Daoy (cell line): ENCODE measurements around the gene NELFCD. TPM values are rescaled to one million over a fixed set of nuclear protein-coding genes. Genes with fewer than 3 reads are reported as not detected.
A peak's percentile ranks its signal among the peaks of the same experiment; 100 is the strongest.
"Not testable (repeated sequence)": the region's sequence is repeated elsewhere in the genome, so short reads cannot be mapped to it uniquely, and the experiment has no call there.

Experiments
- DNase-seq: peaks from one replicate; pipeline ENCODE4 v3.0.0-alpha.2; 2015; ENCODE audit warnings: low read depth
- total RNA-seq: library from RNA; depleted of rRNA; stranded (reverse); fragments of >200 nt; shearing (Covaris generic); gene quantifications from 2 replicates; pipeline ENCODE4 v1.2.3, GENCODE V29; 2014

The NELFCD gene
- total RNA-seq, 1 experiment from 2014 or later, result 40.3 TPM

DNA sequence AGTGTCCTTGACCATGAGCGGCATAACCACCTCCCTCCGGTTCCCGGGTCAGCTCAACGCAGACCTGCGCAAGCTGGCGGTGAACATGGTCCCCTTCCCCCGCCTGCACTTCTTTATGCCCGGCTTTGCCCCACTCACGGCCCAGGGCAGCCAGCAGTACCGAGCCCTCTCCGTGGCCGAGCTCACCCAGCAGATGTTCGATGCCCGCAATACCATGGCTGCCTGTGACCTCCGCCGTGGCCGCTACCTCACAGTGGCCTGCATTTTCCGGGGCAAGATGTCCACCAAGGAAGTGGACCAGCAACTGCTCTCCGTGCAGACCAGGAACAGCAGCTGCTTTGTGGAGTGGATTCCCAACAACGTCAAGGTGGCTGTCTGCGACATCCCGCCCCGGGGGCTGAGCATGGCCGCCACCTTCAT lies 43.1 kb downstream of the NELFCD start:
- no peak for DNase-seq

DNA sequence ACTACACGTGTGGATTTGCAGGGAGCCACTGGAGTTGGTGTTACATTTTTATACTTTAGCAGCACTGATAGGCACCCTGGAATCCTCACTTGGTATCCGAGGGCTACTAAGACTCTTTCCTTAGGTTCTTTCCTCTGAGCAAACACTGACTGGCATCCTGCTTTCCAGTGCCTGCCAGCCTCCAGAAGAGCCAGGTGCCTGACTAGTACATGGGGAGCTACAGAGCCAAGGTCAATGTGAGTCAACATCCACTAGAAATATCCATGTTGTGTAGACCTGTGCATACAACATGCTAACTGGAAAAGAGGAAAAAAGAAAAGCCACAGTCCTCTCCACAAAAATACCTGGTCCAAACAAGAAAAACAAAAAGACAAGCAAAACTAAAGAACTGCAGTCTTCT lies 44.0 kb downstream of the NELFCD start:
- DNase-seq, result no peak

DNA sequence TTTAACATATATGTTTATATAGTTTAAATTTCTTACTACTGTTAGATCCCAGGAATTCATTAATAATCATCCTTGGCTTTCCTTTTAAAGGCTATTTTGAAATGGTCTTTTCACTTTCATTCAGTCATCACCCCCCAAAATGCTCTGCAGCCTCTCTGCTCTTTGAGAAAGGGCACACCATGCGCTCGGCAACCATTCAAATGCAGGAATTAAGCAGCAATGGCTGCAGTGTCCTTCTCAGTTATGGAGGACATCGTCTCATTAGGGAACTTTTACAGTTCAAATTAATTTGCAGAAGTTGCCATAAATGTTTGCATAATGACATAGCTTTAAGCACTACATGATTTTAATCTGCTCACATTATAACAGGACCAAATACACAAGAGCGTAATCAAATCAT lies 44.5 kb downstream of the NELFCD start:
- no peak for DNase-seq

DNA sequence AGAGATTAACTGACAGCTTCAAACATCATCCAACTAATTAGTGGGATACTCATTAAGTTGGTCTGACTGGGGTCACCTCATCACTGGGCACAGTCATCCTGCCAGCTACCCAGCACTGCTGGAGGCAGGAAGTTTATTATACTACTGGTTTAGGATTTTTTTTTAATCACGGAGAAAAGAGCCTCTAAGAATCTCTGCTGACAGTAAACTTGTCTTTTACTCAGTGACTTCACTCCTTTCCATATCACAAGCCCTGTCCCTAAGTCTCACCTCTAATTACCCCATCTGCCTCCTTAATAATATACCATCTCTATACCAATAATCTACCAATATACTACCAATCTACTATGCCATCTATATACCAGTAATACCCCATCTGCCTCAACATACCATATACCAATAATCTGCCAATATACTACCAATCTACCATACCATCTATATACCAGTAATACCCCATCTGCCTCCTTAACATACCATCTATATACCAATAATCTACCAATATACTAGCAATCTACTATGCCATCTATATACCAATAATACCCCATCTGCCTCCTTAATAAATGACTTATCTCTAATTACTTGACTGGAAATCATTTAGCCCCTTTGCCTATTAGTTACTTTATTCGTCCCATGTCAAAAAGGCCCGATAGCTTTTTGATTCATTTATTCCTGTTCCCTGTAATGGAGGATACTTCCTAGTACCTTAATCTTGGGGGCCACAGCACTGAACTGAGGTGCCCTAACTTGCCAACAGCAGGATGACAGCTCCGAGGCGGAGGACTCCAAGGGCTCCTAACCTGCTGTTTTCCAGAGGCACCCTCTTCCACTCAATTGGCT lies 46.1 kb downstream of the NELFCD start:
- DNase-seq, result no peak

DNA sequence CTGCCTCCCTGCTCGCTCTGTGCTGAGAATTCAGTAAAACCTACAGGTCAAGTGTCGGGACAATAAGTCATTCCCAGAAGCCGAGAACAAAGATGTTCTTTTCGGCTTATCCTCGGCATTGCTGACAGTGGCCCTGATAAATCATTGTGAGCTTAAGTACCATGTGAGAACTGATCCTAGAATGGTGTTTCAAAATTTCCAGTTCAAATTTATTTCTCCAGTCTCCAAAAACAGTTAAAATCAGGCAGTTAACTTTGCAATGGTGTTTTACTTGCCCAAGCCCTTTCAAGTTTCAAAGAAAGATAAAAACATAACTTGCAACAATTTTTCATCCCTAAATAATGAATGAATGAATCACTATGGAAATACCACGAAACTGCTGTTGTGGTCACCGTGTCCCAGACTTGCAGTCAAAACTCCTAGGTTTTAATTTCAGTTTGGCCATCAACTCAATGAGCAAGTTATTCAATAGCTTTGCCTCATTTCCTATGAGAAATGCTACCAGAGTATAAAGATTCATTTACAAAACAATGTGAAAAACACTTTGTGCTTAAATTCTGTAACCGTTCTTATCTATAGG lies 46.8 kb downstream of the NELFCD start:
- DNase-seq, result peak; percentile 70

DNA sequence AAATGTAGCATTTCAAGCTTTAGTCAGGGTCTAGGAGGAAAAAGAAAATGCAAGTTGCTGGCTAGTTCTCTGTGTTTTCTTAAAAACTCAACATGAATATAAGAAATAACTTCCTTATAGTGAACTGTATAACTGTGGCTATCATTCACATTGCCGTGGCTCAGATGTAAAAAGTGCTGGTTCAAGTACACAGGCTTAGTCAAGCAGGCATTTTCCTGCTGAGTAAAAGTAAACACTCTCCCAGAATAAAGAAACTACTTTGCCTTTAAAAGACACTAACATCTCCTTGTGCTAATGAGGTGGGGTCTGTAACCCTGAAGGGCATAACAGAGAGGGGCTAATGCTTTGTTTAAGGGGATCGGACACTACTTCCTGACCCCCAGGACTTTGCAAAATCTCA lies 47.8 kb downstream of the NELFCD start:
- DNase-seq, result no peak

DNA sequence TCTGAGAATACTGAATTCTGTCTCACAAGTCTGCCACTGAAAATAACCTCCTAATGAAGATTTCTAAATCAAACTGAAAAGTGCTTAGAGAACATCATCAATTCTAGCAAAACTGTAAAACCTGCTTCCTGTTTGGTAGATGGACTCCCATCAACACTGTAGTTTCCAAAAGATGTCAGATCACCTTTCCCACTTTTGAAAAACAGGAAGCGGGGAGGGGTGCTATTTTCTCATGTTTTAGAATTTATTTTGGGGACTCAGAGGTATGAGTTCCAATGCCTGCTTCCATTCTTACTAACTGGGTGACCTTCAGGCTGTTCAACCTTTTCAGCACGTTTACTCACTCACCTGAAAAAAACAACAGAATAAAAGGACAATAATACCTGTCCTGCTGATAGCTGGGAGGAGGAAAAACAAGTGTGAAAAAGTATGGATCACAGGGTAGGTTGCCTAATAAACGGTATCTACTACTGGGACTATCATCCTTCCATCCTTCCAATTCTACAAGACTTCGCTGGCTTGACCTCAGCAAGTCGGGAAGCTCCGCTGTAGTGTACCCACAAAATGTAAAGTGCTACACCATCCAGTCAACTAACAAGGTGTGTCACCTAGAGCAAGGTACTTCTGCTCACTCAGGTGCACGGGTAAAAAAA lies 50.0 kb downstream of the NELFCD start:
- no peak for DNase-seq

DNA sequence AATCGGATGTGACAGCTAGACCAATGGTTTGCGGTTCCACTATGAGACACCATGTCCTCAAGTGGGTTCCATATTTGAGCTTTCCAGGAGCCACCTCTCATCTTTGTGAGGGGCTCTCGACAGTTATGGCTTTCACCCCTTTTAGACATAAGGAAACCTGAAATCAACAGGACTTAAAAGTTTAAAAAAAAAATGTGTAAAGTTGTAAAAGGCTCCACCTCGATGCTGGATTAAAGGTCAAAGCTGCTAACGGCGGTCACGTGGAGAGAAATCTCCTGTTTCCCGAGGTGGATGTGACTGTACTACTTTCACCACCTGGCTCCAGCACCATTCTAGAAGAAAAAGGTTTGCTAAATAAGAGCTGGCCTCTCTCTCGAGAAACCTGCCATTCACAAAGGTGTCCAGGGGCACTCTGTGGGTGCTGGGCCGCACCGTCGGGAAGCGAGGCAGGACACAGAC lies 50.5 kb downstream of the NELFCD start:
- DNase-seq, result no peak

DNA sequence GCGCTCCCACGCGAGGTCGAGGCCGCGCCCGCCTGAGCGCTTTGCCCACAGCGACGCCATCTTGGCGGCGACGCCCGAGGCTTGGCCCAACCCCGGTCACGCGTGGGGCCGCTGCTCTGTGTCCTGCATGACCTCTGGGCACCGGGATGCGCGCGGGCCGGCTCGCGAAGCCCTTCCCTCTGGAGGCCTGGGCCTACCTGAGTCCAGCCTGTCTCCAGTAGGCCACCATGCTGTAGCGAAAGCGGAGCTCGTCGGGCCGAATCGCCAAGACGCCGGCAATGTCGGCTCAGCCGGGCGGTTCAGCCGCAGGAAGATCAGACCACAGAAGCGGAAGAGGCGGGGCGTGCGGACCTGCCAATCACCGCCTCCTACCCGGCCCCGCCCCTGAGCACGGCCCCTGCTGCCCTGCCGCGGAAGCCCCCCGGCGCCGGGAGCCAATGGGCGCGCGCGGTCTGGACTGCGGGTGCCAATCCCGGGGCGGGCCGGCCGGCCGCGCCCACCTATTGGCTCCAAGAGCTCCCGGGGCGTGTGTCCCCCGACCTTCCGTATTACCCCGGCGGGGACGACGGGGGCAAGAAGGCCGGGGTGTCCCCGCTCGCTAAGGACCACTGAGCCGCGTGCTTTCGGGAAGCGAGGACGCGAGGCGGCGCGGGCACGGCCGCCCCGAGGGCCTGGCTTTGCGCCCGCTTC lies 51.1 kb downstream of the NELFCD start, which contains the start of gene ATP5F1E:
ATP5F1E (minus strand) TSS at position 313 of the 690 bp plus-strand sequence; CDS start at position 229, 84 bp downstream.
- peak; percentile 97 for DNase-seq

DNA sequence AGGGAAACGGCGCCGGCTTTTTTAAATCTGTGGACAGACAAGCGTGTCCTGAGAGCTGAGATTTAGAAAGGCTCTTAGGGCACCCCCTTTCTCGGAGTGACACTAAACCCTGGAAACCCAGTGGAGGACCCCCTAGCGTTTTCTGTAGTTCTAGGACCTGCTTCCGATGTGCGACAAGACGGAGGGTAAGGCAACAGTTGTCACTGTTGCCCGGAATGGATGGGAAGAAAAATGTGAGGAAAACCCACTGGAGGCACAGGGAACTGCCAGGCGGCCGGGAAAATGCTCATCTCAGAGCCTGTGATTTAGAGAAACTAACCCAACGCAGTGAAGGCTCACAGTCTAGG lies 51.6 kb downstream of the NELFCD start:
- DNase-seq, result peak; percentile 38

DNA sequence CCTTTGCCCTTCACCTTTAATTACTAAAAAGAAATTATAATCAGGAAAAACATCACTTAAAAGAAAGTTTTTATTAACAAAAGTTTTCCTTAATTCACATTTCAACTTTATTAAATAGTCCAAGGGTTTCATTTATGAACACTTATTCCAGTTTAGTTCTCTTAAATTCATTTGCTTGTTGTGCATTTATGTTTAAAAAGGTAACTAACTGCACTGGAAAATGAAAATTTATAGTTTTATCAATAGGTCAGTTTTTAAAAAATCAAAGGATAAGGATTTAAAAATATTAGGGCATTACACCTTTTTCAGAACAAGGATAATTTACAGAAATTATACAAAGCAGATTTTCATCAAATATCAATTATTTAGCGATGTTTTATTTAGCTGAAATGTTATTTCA lies 52.0 kb downstream of the NELFCD start:
- DNase-seq, result no peak

DNA sequence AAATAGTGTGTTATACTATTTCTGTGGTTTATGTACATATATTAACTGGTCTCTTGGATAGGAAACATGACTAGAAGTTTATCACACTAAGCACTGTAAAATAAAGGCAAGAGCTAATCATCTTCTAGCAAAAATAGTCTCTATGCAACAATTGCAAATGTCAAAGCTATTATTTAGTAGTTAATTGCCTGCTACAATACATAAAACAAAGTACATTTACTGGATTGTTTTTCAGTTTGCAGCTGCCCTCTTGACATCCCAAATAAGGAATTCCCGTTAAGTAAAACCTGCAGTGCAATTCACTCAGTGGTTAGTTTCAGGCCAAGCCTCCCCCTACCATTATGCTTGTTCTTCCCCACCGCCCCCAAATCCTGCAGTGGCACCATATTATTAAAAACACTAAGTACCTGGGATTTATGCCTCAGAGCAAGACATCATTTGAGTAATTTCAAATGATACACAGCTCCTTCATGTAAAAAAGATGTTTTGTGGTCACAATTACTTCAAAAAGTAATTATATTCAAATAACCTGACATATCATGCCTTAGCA lies 52.6 kb downstream of the NELFCD start:
- no peak for DNase-seq

DNA sequence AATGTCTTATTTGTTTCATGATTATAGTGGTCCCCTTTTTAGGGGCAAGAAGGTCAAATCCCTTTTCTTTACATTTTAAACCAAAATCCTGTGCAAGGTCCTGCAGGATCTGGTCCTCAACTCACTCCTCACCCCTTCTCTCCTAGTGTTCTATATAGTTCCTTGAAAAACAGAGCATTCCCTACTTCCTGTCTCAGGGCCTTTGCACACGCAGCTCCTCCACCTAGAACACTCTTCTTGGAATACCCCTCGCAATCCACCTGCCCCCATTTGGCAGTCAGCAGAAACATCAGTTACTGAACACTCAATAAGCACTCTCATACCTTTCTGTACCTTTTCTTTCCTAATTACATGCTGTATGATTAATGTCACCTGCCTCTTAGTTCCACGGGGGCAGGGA lies 54.3 kb downstream of the NELFCD start:
- no peak for DNase-seq

DNA sequence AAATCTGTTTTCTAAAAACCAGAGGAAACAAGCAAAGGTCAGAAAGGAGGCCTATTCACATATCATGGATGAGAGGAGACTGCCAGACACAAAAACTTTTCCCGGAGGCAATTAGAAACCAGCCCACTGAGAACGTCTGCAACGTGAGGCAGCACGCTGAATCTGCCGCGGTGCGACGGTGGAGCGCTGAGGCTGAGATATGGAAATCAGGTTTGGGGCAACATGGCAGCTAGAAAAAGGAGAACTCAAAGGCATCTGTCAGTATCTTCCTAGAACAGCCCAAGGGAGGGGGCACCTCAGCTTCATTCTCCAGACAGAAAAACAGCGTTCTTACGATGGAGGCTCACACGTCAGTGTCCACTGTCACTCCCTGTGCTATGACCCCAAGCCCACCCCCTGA lies 56.3 kb downstream of the NELFCD start:
- DNase-seq, result no peak

DNA sequence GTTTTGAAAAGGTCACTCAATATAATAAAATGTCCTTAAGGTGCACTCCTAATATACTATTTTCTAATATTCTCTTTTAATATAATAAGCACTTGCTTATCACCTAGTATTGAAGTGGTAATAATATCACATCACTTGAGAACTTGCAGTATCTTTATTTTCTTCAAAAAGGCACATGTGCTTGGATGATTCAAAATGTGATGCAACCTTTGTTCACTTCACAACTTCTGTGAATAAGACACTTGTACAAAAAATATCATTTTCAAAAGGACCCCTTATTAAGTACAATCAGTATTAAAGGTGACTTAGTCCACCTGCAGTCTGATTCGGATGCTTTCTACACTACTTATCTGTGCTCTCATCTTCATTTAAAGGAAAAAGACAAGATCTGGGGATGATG lies 58.2 kb downstream of the NELFCD start:
- DNase-seq, result no peak

DNA sequence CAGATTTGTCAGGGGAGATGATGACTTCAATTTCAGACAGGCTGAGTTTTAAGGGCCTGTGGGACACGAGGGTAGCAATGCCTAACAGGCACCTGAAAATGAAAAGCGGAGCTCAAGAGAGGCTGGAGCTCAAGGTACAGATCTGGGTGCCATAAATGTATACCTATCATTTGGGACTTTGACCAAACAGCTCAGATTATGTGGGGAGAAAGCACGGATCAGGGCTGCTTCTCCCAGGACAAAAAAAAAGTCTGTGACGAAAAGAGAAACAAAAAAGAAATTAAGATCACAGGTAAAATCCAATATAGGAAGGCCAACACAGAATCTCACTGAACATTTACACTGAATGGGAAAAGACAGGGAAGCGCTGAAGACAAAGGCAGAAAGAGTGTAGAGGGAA lies 59.6 kb downstream of the NELFCD start:
- DNase-seq, result no peak

DNA sequence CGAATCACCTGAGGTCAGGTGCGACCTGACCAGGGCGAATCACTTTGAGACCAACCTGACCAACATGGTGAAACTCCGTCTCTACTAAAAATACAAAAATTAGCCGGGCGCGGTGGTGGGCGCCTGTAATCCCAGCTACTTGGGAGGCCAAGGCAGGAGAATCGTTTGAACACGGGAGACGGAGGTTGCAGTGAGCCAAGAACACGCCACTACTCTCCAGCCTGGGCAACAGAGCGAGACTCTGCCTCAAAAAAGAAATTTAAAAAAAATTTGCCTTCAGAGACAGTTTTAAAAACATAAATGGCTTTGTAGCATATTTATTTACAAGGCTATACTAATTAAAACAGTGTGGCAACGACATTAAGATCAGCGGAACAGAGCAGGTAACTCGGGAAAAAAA lies 60.4 kb downstream of the NELFCD start:
- DNase-seq, result not testable (repeated sequence)

DNA sequence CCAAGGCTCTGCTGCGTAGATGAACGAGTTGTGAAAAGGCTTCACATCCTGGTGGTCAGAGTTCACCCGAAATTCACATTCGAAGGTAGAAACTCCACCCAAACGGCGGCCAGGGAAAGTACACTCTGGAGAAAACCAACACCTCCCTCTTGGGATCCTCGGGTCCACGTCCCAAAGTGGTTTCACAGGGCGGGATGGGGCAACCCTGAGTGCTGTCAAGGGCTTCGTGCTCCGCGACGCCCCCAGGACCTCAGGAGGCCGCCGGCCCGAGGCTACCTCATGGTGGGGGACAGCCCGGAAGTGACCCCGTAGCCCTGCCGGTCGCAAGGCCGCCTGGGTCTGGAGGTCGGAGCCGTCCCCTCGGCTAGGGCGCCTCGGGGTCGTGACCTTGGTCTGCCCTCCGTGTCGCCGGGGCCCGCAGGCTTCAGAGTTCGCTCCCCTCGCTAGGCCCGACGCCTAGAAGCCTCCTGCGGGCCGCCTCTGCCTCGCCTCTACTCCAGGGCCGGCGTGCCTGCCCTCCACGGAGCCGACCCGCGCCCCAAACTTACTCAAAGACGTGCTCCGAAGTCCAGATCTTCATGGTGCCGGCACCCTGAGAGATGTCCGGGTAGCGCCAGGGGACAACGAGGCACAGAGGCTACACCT lies 61.2 kb downstream of the NELFCD start, which contains the start of gene PRELID3B:
PRELID3B (minus strand) TSS at position 636 of the 645 bp plus-strand sequence; CDS start at position 580, 56 bp downstream.
- DNase-seq, result peak; percentile 16

DNA sequence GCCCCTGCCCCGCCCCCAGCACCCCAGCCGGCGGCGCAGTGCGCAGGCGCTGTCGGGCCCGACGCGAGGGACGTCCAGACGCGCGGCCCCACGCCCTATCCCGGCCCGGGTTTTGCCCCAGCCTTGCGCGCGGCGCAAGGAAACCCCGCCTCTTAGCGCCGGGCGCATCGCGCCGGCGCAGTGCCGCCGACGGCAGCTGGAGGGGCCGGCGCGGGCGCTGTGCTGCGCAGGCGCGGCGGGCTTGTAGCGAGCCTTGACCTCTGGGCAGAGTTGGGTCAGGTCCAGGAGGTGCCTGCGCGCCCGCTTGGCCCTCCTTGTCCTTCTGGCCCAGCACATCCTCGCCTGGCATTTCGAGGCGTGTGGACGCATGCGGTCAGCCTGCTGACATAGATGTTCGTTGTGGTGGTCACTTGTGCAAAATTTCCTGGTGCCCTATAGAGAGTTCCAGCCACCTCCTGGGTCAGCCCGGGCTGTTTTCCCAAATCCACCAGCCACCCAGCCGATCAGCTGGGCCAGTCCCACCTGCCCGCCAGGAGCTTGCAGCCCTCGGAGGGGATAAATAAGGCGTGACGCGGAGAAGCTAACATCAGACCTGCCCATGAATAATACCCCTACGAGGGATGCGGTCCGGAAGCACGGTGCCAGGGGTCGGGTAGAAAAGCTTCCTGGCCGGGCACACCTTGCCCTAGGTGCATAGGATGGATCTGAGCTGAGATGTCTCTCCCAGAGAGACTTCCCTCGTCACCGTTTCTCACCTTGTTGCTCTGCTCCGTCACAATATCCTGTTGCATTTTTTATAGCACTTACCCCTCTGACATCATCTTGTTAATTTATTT lies 62.0 kb downstream of the NELFCD start:
- peak; percentile 95 for DNase-seq

DNA sequence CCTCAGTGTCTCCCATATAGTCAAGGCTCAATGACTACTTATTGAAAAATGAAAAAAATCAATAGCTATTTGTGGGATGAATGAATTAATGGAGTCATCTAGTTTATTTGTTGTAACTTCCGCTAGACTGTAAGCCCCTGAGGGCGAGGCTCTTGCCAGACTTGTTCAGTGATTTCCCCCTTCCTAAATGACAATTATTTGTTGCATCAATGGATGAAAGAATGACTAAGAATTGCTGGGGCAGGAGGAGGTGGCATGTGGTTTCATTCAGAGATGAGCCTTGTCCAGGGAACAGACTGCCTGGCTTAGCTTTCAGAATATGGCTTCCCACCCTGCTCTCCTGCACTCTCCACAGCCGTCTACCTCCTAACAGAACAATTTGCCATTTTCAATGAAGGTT lies 62.6 kb downstream of the NELFCD start:
- peak; percentile 25 for DNase-seq
